Measurements from ENCODE around the gene TCHP.

Gene TCHP

GRCh38 chr12:109944561-109945359 lies 44.7 kb downstream of the TCHP start:
- no peak for ATAC-seq
- TF ChIP-seq TOX (CRISPR knock-in tag; IDR thresholded peaks at IDR 0.05; ENCODE audit: borderline replicate concordance) (no peak), ZFP3 (CRISPR knock-in tag; IDR thresholded peaks at IDR 0.05) (no peak), ISL1 (CRISPR knock-in tag; IDR thresholded peaks at IDR 0.05) (no peak)

GRCh38 chr12:109946505-109946904 lies 46.4 kb downstream of the TCHP start:
- TF ChIP-seq TCF4 (CRISPR knock-in tag; IDR thresholded peaks at IDR 0.05; ENCODE audit: borderline replicate concordance) (no peak), POU6F1 (CRISPR knock-in tag; IDR thresholded peaks at IDR 0.05; ENCODE audit: borderline replicate concordance, low read depth) (no peak), TOX (CRISPR knock-in tag; IDR thresholded peaks at IDR 0.05; ENCODE audit: borderline replicate concordance) (no peak), CSDC2 (CRISPR knock-in tag; IDR thresholded peaks at IDR 0.05) (no peak), ZNF70 (CRISPR knock-in tag; IDR thresholded peaks at IDR 0.05) (no peak), OSR1 (CRISPR knock-in tag; IDR thresholded peaks at IDR 0.05) (no peak), ZNF8 (CRISPR knock-in tag; IDR thresholded peaks at IDR 0.05) (no peak), GLIS3 (CRISPR knock-in tag; IDR thresholded peaks at IDR 0.05) (no peak), SNAI2 (CRISPR knock-in tag; IDR thresholded peaks at IDR 0.05) (no peak), RARB (CRISPR knock-in tag; IDR thresholded peaks at IDR 0.05) (no peak), BACH2 (CRISPR knock-in tag; IDR thresholded peaks at IDR 0.05; ENCODE audit: borderline replicate concordance) (no peak), CREB5 (CRISPR knock-in tag; IDR thresholded peaks at IDR 0.05; ENCODE audit: low read depth) (no peak), ISL1 (CRISPR knock-in tag; IDR thresholded peaks at IDR 0.05) (no peak), ZFP3 (CRISPR knock-in tag; IDR thresholded peaks at IDR 0.05) (no peak), ZNF565 (CRISPR knock-in tag; conservative IDR thresholded peaks at IDR 0.05; ENCODE audit: low read depth) (no peak)
- TF ChIP-seq, protein P1, sequence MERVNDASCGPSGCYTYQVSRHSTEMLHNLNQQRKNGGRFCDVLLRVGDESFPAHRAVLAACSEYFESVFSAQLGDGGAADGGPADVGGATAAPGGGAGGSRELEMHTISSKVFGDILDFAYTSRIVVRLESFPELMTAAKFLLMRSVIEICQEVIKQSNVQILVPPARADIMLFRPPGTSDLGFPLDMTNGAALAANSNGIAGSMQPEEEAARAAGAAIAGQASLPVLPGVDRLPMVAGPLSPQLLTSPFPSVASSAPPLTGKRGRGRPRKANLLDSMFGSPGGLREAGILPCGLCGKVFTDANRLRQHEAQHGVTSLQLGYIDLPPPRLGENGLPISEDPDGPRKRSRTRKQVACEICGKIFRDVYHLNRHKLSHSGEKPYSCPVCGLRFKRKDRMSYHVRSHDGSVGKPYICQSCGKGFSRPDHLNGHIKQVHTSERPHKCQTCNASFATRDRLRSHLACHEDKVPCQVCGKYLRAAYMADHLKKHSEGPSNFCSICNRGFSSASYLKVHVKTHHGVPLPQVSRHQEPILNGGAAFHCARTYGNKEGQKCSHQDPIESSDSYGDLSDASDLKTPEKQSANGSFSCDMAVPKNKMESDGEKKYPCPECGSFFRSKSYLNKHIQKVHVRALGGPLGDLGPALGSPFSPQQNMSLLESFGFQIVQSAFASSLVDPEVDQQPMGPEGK (CRISPR knock-in tag; IDR thresholded peaks at IDR 0.05; ENCODE audit: borderline replicate concordance): no peak
- TF ChIP-seq, protein P2, sequence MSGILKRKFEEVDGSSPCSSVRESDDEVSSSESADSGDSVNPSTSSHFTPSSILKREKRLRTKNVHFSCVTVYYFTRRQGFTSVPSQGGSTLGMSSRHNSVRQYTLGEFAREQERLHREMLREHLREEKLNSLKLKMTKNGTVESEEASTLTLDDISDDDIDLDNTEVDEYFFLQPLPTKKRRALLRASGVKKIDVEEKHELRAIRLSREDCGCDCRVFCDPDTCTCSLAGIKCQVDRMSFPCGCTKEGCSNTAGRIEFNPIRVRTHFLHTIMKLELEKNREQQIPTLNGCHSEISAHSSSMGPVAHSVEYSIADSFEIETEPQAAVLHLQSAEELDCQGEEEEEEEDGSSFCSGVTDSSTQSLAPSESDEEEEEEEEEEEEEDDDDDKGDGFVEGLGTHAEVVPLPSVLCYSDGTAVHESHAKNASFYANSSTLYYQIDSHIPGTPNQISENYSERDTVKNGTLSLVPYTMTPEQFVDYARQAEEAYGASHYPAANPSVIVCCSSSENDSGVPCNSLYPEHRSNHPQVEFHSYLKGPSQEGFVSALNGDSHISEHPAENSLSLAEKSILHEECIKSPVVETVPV (CRISPR knock-in tag; IDR thresholded peaks at IDR 0.05): no peak
- no peak for ATAC-seq

DNA sequence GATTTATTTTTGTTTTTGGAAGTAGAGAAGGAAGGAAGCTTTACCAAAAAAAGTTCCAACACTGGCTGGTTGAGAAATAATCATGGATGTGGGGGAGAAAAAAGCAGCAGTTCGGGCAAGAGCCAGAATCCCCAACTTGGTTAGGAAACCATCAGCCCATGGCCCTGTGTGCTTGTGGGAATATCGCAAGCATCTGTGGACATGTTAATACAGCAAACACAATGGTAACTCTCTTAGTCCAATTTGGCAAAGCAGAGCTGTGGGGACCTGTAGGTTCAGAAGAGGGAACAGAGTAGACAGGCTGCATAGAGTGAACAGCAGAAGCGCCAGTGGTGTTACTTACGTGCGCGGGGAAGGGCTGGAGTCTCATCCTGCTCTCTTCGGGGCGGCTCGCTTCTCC lies 46.8 kb downstream of the TCHP start:
- TF ChIP-seq ESRRG (CRISPR knock-in tag; IDR thresholded peaks at IDR 0.05) (no peak), SNAI2 (CRISPR knock-in tag; IDR thresholded peaks at IDR 0.05) (no peak), OSR1 (CRISPR knock-in tag; IDR thresholded peaks at IDR 0.05) (no peak), CREB5 (CRISPR knock-in tag; IDR thresholded peaks at IDR 0.05; ENCODE audit: low read depth) (no peak), ARNTL (CRISPR knock-in tag; IDR thresholded peaks at IDR 0.05; ENCODE audit: borderline replicate concordance, low read depth) (no peak), ZNF8 (CRISPR knock-in tag; IDR thresholded peaks at IDR 0.05) (no peak)
- TF ChIP-seq, protein P1 (CRISPR knock-in tag; IDR thresholded peaks at IDR 0.05; ENCODE audit: borderline replicate concordance): no peak
- ATAC-seq: no peak

Measured in SK-N-SH treated with all-trans-retinoic acid at 6 μM for 48 hours (cell line).